ENCODE data around the gene SLCO2A1.

- TF ChIP-seq EZH2phosphoT487 (IDR thresholded peaks at IDR 0.05; ENCODE audit: insufficient read depth, low read depth), result no peak
- no peak for TF ChIP-seq EZH2 (IDR thresholded peaks at IDR 0.05; ENCODE audit: insufficient read depth, poor library complexity, severe bottlenecking)
Measured at GRCh38 chr3:134003066-134003465, 26.7 kb downstream of the SLCO2A1 start.

Data from GM23248 (cell line).